ENCODE results near the gene AMBRA1.

GRCh38 chr11:46367244-46367915 is 226.4 kb downstream of the AMBRA1 start:
- no peak for TF ChIP-seq BHLHE40 (IDR thresholded peaks at IDR 0.05; ENCODE audit: borderline replicate concordance)
- TF ChIP-seq FOXK2 (IDR thresholded peaks at IDR 0.05): no peak
- no peak for TF ChIP-seq SP1 (IDR thresholded peaks at IDR 0.05)
- no peak for TF ChIP-seq LEF1 (IDR thresholded peaks at IDR 0.05; ENCODE audit: borderline replicate concordance)
- no peak for TF ChIP-seq NFRKB (IDR thresholded peaks at IDR 0.05)
- TF ChIP-seq FOXA1 (IDR thresholded peaks at IDR 0.05): no peak
- no peak for TF ChIP-seq ELF4 (IDR thresholded peaks at IDR 0.05)
- no peak for TF ChIP-seq FOXM1 (IDR thresholded peaks at IDR 0.05; ENCODE audit: borderline replicate concordance)
- TF ChIP-seq ZNF384 (IDR thresholded peaks at IDR 0.05): no peak
- TF ChIP-seq CTBP1 (IDR thresholded peaks at IDR 0.05; ENCODE audit: borderline replicate concordance): no peak
- TF ChIP-seq HDGF (IDR thresholded peaks at IDR 0.05; ENCODE audit: borderline replicate concordance): no peak
- TF ChIP-seq PKNOX1 (IDR thresholded peaks at IDR 0.05): no peak

Measured in HEK293T (cell line).